ENCODE results near the gene LGALS9. TPM values are rescaled to one million over a fixed set of nuclear protein-coding genes. Genes with fewer than 3 reads are reported as not detected.

LGALS9 gene
- total and polyA plus RNA-seq, 9 of the 15 experiments (the other 6 are each of a cell fraction or from before 2014, with no cell fraction given), result 0.45 to 6.9 (median 2.8) TPM

DNA sequence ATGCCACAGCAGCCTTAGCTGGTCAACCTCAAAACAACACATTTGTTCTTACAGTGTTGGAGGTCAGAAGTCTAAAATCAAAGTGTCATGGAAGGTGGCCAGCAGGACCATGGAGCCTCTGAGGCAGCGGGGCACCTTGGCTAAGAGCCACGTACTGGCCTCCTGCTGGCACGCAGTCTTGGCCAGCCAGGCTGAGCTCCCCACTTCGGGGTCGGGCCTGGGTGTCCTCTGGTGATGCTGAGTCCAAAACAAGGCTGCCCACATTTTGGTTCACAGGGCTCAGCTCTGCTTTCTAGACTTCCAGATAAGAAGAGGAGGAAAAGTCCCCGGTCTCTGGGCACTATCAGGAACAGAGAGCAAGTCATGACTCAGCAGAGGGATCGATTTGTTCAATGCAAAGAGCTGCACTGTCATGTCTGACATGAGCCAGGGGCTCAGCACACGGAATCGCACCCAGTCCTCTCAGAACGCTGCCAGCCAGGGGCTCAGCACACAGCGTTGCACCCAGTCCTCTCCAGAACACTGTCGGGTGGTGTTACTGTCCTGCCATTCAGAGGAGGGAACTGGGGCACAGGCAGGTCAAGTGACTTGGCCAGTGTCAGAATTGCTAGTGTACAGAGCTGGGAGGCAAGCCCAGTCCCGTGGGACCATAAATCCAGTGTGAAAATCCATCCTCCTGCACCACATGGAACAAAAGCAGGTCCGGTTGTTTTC, 2.5 kb downstream of the LGALS9 start (continued):
- TF ChIP-seq NRF1 (conservative IDR thresholded peaks at IDR 0.05 in 1 of 2, IDR thresholded peaks at IDR 0.05 in 1 of 2) (0 out of 4 replicates have a peak, but pooled peaks of 1 of the 2 experiments have one; percentile 7), SMARCA4 (IDR thresholded peaks at IDR 0.05) (peak; percentile 67), ATF6 (CRISPR knock-in tag; IDR thresholded peaks at IDR 0.05) (no peak), VEZF1 (CRISPR knock-in tag; IDR thresholded peaks at IDR 0.05) (no peak), CREB5 (CRISPR knock-in tag; IDR thresholded peaks at IDR 0.05) (no peak), JUND (IDR thresholded peaks at IDR 0.05; ENCODE audit: borderline replicate concordance, low read depth, low read length) (peak; percentile 65), JUND (tag; IDR thresholded peaks at IDR 0.05; ENCODE audit: borderline replicate concordance, low read depth, low read length) (peak; percentile 56; the same call in 1 of the 3 replicates), NBN (IDR thresholded peaks at IDR 0.05; ENCODE audit: low read depth) (no peak), DMBX1 (CRISPR knock-in tag; IDR thresholded peaks at IDR 0.05; ENCODE audit: borderline replicate concordance) (peak; percentile 54), CBFA2T3 (IDR thresholded peaks at IDR 0.05) (peak; percentile 48), ZNF395 (CRISPR knock-in tag; IDR thresholded peaks at IDR 0.05) (peak; percentile 74), SMARCE1 (IDR thresholded peaks at IDR 0.05) (peak; percentile 53; the same call in 1 of the 2 replicates), RBFOX2 (IDR thresholded peaks at IDR 0.05; ENCODE audit: low read depth, low read length) (no peak), ZNF583 (CRISPR knock-in tag; IDR thresholded peaks at IDR 0.05) (0 out of 2 replicates have a peak, but pooled peaks have one; percentile 45), BACH1 (tag; IDR thresholded peaks at IDR 0.05) (peak; percentile 81), CBX2 (IDR thresholded peaks at IDR 0.05; ENCODE audit: insufficient read depth, low read length, poor library complexity, severe bottlenecking) (no peak)
- TF ChIP-seq, protein P1, sequence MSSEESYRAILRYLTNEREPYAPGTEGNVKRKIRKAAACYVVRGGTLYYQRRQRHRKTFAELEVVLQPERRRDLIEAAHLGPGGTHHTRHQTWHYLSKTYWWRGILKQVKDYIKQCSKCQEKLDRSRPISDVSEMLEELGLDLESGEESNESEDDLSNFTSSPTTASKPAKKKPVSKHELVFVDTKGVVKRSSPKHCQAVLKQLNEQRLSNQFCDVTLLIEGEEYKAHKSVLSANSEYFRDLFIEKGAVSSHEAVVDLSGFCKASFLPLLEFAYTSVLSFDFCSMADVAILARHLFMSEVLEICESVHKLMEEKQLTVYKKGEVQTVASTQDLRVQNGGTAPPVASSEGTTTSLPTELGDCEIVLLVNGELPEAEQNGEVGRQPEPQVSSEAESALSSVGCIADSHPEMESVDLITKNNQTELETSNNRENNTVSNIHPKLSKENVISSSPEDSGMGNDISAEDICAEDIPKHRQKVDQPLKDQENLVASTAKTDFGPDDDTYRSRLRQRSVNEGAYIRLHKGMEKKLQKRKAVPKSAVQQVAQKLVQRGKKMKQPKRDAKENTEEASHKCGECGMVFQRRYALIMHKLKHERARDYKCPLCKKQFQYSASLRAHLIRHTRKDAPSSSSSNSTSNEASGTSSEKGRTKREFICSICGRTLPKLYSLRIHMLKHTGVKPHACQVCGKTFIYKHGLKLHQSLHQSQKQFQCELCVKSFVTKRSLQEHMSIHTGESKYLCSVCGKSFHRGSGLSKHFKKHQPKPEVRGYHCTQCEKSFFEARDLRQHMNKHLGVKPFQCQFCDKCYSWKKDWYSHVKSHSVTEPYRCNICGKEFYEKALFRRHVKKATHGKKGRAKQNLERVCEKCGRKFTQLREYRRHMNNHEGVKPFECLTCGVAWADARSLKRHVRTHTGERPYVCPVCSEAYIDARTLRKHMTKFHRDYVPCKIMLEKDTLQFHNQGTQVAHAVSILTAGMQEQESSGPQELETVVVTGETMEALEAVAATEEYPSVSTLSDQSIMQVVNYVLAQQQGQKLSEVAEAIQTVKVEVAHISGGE (CRISPR knock-in tag; IDR thresholded peaks at IDR 0.05), result 0 out of 6 replicates have a peak, but pooled peaks of 1 of the 3 experiments have one; percentile 20
